K562 (cell line): ENCODE measurements around the gene MYO18A. TPM values are rescaled to one million over a fixed set of nuclear protein-coding genes. Genes with fewer than 3 reads are reported as not detected.

Source experiments
- AFF1 ChIP-seq, 2 experiments: fragments of 450-650 bp; IDR thresholded peaks; 2 replicates each; pipeline ENCODE4 v1.6.1; 2018; ENCODE audit warnings: mild to moderate bottlenecking in 2 of 2, low read depth in 1 of 2; ENCODE audit not compliant: partially characterized antibody in 2 of 2
- ARNT ChIP-seq, 2 experiments: fragments of 450-650 bp; IDR thresholded peaks; 2 replicates each; pipeline ENCODE4 v1.6.1; 2016; ENCODE audit warnings: mild to moderate bottlenecking in 1 of 2
- CBX5 ChIP-seq: IDR thresholded peaks from 2 replicates; pipeline ENCODE4 v1.6.1; 2014; ENCODE audit warnings: low read depth, borderline replicate concordance
- CREBBP ChIP-seq: IDR thresholded peaks from one replicate; pipeline ENCODE4 v1.6.1; 2012; ENCODE audit warnings: low read depth, mild to moderate bottlenecking, control low read depth, inconsistent platforms, low read length
- DIDO1 ChIP-seq: fragments of 450-650 bp; IDR thresholded peaks from 2 replicates; pipeline ENCODE4 v1.6.1; 2016; ENCODE audit warnings: low read depth, missing biosample characterization, missing genetic modification characterization
- GABPB1 ChIP-seq: sonication (generic); formaldehyde crosslinking; IDR thresholded peaks from 2 replicates; pipeline ENCODE4 v1.8.0; 2022; ENCODE audit warnings: mild to moderate bottlenecking, missing genetic modification reagents
- HDAC2 ChIP-seq: fragments of 450-650 bp; IDR thresholded peaks from 2 replicates; pipeline ENCODE4 v1.6.1; 2016; ENCODE audit warnings: mild to moderate bottlenecking
- KHSRP ChIP-seq: fragments of 450-650 bp; IDR thresholded peaks from 2 replicates; pipeline ENCODE4 v1.6.1; 2017
- KLF10 ChIP-seq: fragments of 250-450 bp; sonication (Bioruptor Pico); IDR thresholded peaks from 2 replicates; pipeline ENCODE4 v1.6.1; 2021; ENCODE audit warnings: matching md5 sums
- NR1H2 ChIP-seq: sonication (generic); formaldehyde crosslinking; IDR thresholded peaks from 2 replicates; pipeline ENCODE4 v1.4.0; 2020; ENCODE audit warnings: mild to moderate bottlenecking, missing genetic modification reagents
- PTBP1 ChIP-seq: fragments of 200-400 bp; formaldehyde crosslinking; IDR thresholded peaks from 2 replicates; pipeline ENCODE4 v1.6.1; 2017; ENCODE audit warnings: low read depth, low read length
- RHOXF2B ChIP-seq: fragments of 250-450 bp; sonication (Bioruptor Pico); conservative IDR thresholded peaks from 2 replicates; pipeline ENCODE4 v1.5.1; 2021
- SNIP1 ChIP-seq: fragments of 450-650 bp; IDR thresholded peaks from 2 replicates; pipeline ENCODE4 v1.7.1; 2017; ENCODE audit warnings: low read depth, mild to moderate bottlenecking
- WHSC1 ChIP-seq: IDR thresholded peaks from one replicate; pipeline ENCODE4 v1.6.1; 2012; ENCODE audit warnings: low read length, control low read depth, inconsistent platforms
- ZNF133 ChIP-seq: fragments of 250-450 bp; sonication (Bioruptor Pico); IDR thresholded peaks from 2 replicates; pipeline ENCODE4 v1.4.0; 2020; ENCODE audit warnings: mild to moderate bottlenecking
- ZNF41 ChIP-seq: fragments of 250-450 bp; sonication (Bioruptor Pico); conservative IDR thresholded peaks from 2 replicates; pipeline ENCODE4 v1.4.0; 2020; ENCODE audit warnings: mild to moderate bottlenecking
- polyA plus RNA-seq, 8 experiments: library from polyadenylated mRNA; depleted of rRNA in 4 of 8; stranded (reverse) in 5 of 8; unstranded in 3 of 8; fragments of >200 nt; fragmentation: Nextera tagmentation in 2 of 8; fragmentation: Illumina TruSeq in 1 of 8; extraction: Ambion mirVana in 2 of 8; extraction: Trizol in 1 of 8; gene quantifications; 2 replicates each; pipeline versions ENCODE4 v1.2.1 to v1.2.3, GENCODE V29; 2011 to 2014; ENCODE audit warnings: inconsistent platforms in 1 of 8, missing spikeins in 1 of 8
- total RNA-seq, 7 experiments: library from RNA; depleted of rRNA in 6 of 7; stranded (reverse); fragments of >200 nt in 6 of 7; fragmentation: Illumina TruSeq in 2 of 7; extraction: Trizol in 2 of 7; gene quantifications; 2 replicates each; pipeline versions ENCODE4 v1.2.1 to v1.2.3, GENCODE V29; 2011 to 2021; ENCODE audit warnings: low replicate concordance in 1 of 7
- TF ChIP-seq, protein P1 (sequence below): sonication (generic); formaldehyde crosslinking; IDR thresholded peaks from 2 replicates; pipeline ENCODE4 v1.8.1; 2023; ENCODE audit warnings: missing genetic modification reagents, mild to moderate bottlenecking, borderline replicate concordance
- TF ChIP-seq, protein P2 (sequence below): fragments of 450-650 bp; formaldehyde crosslinking; IDR thresholded peaks from 2 replicates; pipeline ENCODE4 v1.4.0; 2020; ENCODE audit warnings: mild to moderate bottlenecking, moderate library complexity

MYO18A gene
- total and polyA plus RNA-seq, 9 of the 15 experiments (the other 6 are each of a cell fraction or from before 2014, with no cell fraction given) = 2.5 to 65.4 (median 17.1) TPM

GRCh38 chr17:29219378-29220047 lies 39.3 kb upstream of the MYO18A start (continued):
- TF ChIP-seq DIDO1 (tag) = no peak
- no peak for TF ChIP-seq KLF10 (CRISPR knock-in tag)
- TF ChIP-seq KHSRP = no peak
- TF ChIP-seq PTBP1 = no peak
- no peak for TF ChIP-seq HDAC2
- TF ChIP-seq RHOXF2B (CRISPR knock-in tag) = no peak
- TF ChIP-seq ZNF133 = no peak
- TF ChIP-seq NR1H2 (CRISPR knock-in tag) = no peak
- TF ChIP-seq, protein P1, sequence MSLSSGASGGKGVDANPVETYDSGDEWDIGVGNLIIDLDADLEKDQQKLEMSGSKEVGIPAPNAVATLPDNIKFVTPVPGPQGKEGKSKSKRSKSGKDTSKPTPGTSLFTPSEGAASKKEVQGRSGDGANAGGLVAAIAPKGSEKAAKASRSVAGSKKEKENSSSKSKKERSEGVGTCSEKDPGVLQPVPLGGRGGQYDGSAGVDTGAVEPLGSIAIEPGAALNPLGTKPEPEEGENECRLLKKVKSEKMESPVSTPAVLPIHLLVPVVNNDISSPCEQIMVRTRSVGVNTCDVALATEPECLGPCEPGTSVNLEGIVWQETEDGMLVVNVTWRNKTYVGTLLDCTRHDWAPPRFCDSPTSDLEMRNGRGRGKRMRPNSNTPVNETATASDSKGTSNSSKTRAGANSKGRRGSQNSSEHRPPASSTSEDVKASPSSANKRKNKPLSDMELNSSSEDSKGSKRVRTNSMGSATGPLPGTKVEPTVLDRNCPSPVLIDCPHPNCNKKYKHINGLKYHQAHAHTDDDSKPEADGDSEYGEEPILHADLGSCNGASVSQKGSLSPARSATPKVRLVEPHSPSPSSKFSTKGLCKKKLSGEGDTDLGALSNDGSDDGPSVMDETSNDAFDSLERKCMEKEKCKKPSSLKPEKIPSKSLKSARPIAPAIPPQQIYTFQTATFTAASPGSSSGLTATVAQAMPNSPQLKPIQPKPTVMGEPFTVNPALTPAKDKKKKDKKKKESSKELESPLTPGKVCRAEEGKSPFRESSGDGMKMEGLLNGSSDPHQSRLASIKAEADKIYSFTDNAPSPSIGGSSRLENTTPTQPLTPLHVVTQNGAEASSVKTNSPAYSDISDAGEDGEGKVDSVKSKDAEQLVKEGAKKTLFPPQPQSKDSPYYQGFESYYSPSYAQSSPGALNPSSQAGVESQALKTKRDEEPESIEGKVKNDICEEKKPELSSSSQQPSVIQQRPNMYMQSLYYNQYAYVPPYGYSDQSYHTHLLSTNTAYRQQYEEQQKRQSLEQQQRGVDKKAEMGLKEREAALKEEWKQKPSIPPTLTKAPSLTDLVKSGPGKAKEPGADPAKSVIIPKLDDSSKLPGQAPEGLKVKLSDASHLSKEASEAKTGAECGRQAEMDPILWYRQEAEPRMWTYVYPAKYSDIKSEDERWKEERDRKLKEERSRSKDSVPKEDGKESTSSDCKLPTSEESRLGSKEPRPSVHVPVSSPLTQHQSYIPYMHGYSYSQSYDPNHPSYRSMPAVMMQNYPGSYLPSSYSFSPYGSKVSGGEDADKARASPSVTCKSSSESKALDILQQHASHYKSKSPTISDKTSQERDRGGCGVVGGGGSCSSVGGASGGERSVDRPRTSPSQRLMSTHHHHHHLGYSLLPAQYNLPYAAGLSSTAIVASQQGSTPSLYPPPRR (CRISPR knock-in tag) = no peak
- peak in 1 of 2 experiments; percentile 66 for TF ChIP-seq AFF1 (IDR thresholded peaks at IDR 0.05; ENCODE audit: low read depth in 1 of 2, partially characterized antibody in 2 of 2)
- TF ChIP-seq, protein P2, sequence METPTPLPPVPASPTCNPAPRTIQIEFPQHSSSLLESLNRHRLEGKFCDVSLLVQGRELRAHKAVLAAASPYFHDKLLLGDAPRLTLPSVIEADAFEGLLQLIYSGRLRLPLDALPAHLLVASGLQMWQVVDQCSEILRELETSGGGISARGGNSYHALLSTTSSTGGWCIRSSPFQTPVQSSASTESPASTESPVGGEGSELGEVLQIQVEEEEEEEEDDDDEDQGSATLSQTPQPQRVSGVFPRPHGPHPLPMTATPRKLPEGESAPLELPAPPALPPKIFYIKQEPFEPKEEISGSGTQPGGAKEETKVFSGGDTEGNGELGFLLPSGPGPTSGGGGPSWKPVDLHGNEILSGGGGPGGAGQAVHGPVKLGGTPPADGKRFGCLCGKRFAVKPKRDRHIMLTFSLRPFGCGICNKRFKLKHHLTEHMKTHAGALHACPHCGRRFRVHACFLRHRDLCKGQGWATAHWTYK (CRISPR knock-in tag) = no peak
- TF ChIP-seq GABPB1 (CRISPR knock-in tag) = no peak
- TF ChIP-seq WHSC1 = no peak
- no peak for TF ChIP-seq SNIP1
- no peak for TF ChIP-seq CREBBP
- 0 out of 4 replicates have a peak, but pooled peaks of 1 of the 2 experiments have one; percentile 42 for TF ChIP-seq ARNT (IDR thresholded peaks at IDR 0.05)
- TF ChIP-seq ZNF41 (CRISPR knock-in tag) = no peak
- TF ChIP-seq CBX5 = no peak
